HepG2 (cell line): Measurements from ENCODE around the gene PRKCG. TPM values are rescaled to one million over a fixed set of nuclear protein-coding genes. Genes with fewer than 3 reads are reported as not detected.

Experiments used
- AHR ChIP-seq: IDR thresholded peaks from 2 replicates; pipeline ENCODE4 v1.6.1; 2018; ENCODE audit warnings: missing genetic modification reagents, missing compliant biosample characterization
- ARNTL ChIP-seq: sonication (generic); formaldehyde crosslinking; IDR thresholded peaks from 2 replicates; pipeline ENCODE4 v1.4.0; 2020; ENCODE audit warnings: mild to moderate bottlenecking, missing genetic modification reagents
- DR1 ChIP-seq: sonication (generic); formaldehyde crosslinking; IDR thresholded peaks from 2 replicates; pipeline ENCODE4 v1.8.0; 2021; ENCODE audit warnings: mild to moderate bottlenecking, missing genetic modification reagents, inconsistent platforms
- EZH2 ChIP-seq: conservative IDR thresholded peaks from 2 replicates; pipeline ENCODE4 v1.6.1; 2012; ENCODE audit warnings: mild to moderate bottlenecking, low read depth, low read length, moderate library complexity
- FOXA3 ChIP-seq: IDR thresholded peaks from 2 replicates; pipeline ENCODE4 v1.6.1; 2016; ENCODE audit warnings: missing genetic modification reagents, missing compliant biosample characterization
- HCFC1 ChIP-seq: fragments of 150-350 bp; IDR thresholded peaks from 2 replicates; pipeline ENCODE4 v1.6.1; 2014; ENCODE audit warnings: low read depth, low read length
- IKZF1 ChIP-seq: fragments of 450-650 bp; IDR thresholded peaks from 2 replicates; pipeline ENCODE4 v1.7.1; 2016
- KAT8 ChIP-seq: IDR thresholded peaks from 2 replicates; pipeline ENCODE4 v1.6.1; 2016; ENCODE audit warnings: missing genetic modification reagents, missing compliant biosample characterization
- LCORL ChIP-seq, 2 experiments: fragments of 450-650 bp in 1 of 2; sonication (generic) in 1 of 2; formaldehyde crosslinking in 1 of 2; IDR thresholded peaks; 2 replicates each; pipeline versions ENCODE4 v1.5.0 to v1.6.1; 2017 to 2020; ENCODE audit warnings: antibody characterized with exemption in 1 of 2, missing genetic modification reagents in 1 of 2
- MIXL1 ChIP-seq: IDR thresholded peaks from 2 replicates; pipeline ENCODE4 v1.6.1; 2016
- POLR2A ChIP-seq, 2 experiments: IDR thresholded peaks; 2 replicates each; pipeline ENCODE4 v1.6.1; 2011; ENCODE audit warnings: low read depth in 2 of 2, low read length in 2 of 2, mild to moderate bottlenecking in 1 of 2, moderate library complexity in 1 of 2; ENCODE audit not compliant: insufficient read depth in 1 of 2
- REL ChIP-seq: sonication (generic); formaldehyde crosslinking; conservative IDR thresholded peaks from 2 replicates; pipeline ENCODE4 v1.8.0; 2022; ENCODE audit warnings: mild to moderate bottlenecking, missing genetic modification reagents, moderate library complexity
- SMAD3 ChIP-seq: sonication (generic); formaldehyde crosslinking; IDR thresholded peaks from 2 replicates; pipeline ENCODE4 v1.4.0; 2020; ENCODE audit warnings: missing genetic modification reagents
- TFE3 ChIP-seq: IDR thresholded peaks from 2 replicates; pipeline ENCODE4 v1.6.1; 2016
- ZMAT3 ChIP-seq: sonication (generic); formaldehyde crosslinking; conservative IDR thresholded peaks from 2 replicates; pipeline ENCODE4 v1.7.0; 2021; ENCODE audit warnings: missing genetic modification reagents
- ZNF124 ChIP-seq: sonication (generic); formaldehyde crosslinking; IDR thresholded peaks from 2 replicates; pipeline ENCODE4 v1.4.0; 2020; ENCODE audit warnings: missing genetic modification reagents
- ZNF136 ChIP-seq: sonication (generic); formaldehyde crosslinking; IDR thresholded peaks from 2 replicates; pipeline ENCODE4 v1.8.1; 2022; ENCODE audit warnings: low read depth, mild to moderate bottlenecking, moderate library complexity, missing genetic modification reagents
- ZNF17 ChIP-seq: sonication (generic); formaldehyde crosslinking; IDR thresholded peaks from 2 replicates; pipeline ENCODE4 v1.5.0; 2020; ENCODE audit warnings: mild to moderate bottlenecking, missing genetic modification reagents
- ZNF251 ChIP-seq: sonication (generic); formaldehyde crosslinking; IDR thresholded peaks from 2 replicates; pipeline ENCODE4 v1.9.0; 2021; ENCODE audit warnings: mild to moderate bottlenecking, missing genetic modification reagents
- ZNF331 ChIP-seq: sonication (generic); formaldehyde crosslinking; IDR thresholded peaks from 2 replicates; pipeline ENCODE4 v1.4.0; 2020; ENCODE audit warnings: missing genetic modification reagents
- ZNF510 ChIP-seq: sonication (generic); formaldehyde crosslinking; IDR thresholded peaks from 2 replicates; pipeline ENCODE4 v1.4.0; 2020; ENCODE audit warnings: low read depth, mild to moderate bottlenecking, missing genetic modification reagents
- ZNF574 ChIP-seq: sonication (generic); formaldehyde crosslinking; IDR thresholded peaks from 2 replicates; pipeline ENCODE4 v1.4.0; 2020; ENCODE audit warnings: missing genetic modification reagents
- ZNF607 ChIP-seq: sonication (generic); formaldehyde crosslinking; IDR thresholded peaks from 2 replicates; pipeline ENCODE4 v1.5.1; 2020; ENCODE audit warnings: missing genetic modification reagents, mild to moderate bottlenecking, borderline replicate concordance
- ZNF709 ChIP-seq: sonication (generic); formaldehyde crosslinking; IDR thresholded peaks from 2 replicates; pipeline ENCODE4 v1.5.0; 2020; ENCODE audit warnings: mild to moderate bottlenecking, missing genetic modification reagents
- ZNF746 ChIP-seq: sonication (generic); formaldehyde crosslinking; IDR thresholded peaks from 2 replicates; pipeline ENCODE4 v1.8.0; 2022; ENCODE audit warnings: mild to moderate bottlenecking, missing genetic modification reagents
- polyA plus RNA-seq, 8 experiments: library from polyadenylated mRNA; depleted of rRNA in 3 of 8; stranded (reverse) in 7 of 8; unstranded in 1 of 8; fragments of >200 nt; fragmentation: Illumina TruSeq in 4 of 8; extraction: Trizol in 4 of 8; gene quantifications; 2 replicates each; pipeline versions ENCODE4 v1.2.1 to v1.2.3, GENCODE V29; 2011 to 2016; ENCODE audit warnings: low read depth in 4 of 8, missing spikeins in 1 of 8, mixed read lengths in 1 of 8; ENCODE audit not compliant: insufficient read depth in 1 of 8
- total RNA-seq, 5 experiments: library from RNA; depleted of rRNA; stranded (reverse); fragments of >200 nt; fragmentation: Illumina TruSeq; extraction: Trizol; gene quantifications; 2 replicates each; pipeline ENCODE4 v1.2.3, GENCODE V29; 2016; ENCODE audit warnings: low read depth in 1 of 5
- TF ChIP-seq, protein P1 (sequence below): sonication (generic); formaldehyde crosslinking; IDR thresholded peaks from 2 replicates; pipeline ENCODE4 v1.5.1; 2020; ENCODE audit warnings: mild to moderate bottlenecking, missing genetic modification reagents, borderline replicate concordance

The PRKCG gene
- total and polyA plus RNA-seq, 2 of the 13 experiments (the other 11 are each of a cell fraction or from before 2014, with no cell fraction given), result 0.02 to 0.03 TPM

- TF ChIP-seq DR1 (peak; percentile 49; the same call in 1 of the 2 replicates), ZNF510 (0 out of 2 replicates have a peak, but pooled peaks have one; percentile 67), IKZF1 (no peak), KAT8 (CRISPR knock-in tag) (peak; percentile 48; the same call in 1 of the 2 replicates), ZNF746 (CRISPR knock-in tag) (no peak), SMAD3 (CRISPR knock-in tag) (peak; percentile 28; the same call in 1 of the 2 replicates), HCFC1 (no peak; the same call in 1 of the 2 replicates), MIXL1 (CRISPR knock-in tag) (0 out of 2 replicates have a peak, but pooled peaks have one; percentile 40), TFE3 (CRISPR knock-in tag) (no peak), ZNF607 (peak; percentile 23; the same call in 1 of the 2 replicates), EZH2 (no peak), ZNF17 (CRISPR knock-in tag) (no peak), ZNF124 (CRISPR knock-in tag) (no peak), POLR2A (IDR thresholded peaks at IDR 0.05; ENCODE audit: insufficient read depth in 1 of 2, low read depth in 2 of 2, low read length in 2 of 2) (peak; percentile 83 to 89), FOXA3 (CRISPR knock-in tag) (peak; percentile 66), ZNF574 (CRISPR knock-in tag) (peak; percentile 63), ZMAT3 (CRISPR knock-in tag) (no peak), LCORL (IDR thresholded peaks at IDR 0.05) (no peak), LCORL (CRISPR knock-in tag; IDR thresholded peaks at IDR 0.05) (0 out of 2 replicates have a peak, but pooled peaks have one; percentile 65), ARNTL (CRISPR knock-in tag) (peak; percentile 78), ZNF136 (CRISPR knock-in tag) (no peak), ZNF251 (CRISPR knock-in tag) (no peak), ZNF709 (peak; percentile 71; the same call in 1 of the 2 replicates), AHR (CRISPR knock-in tag) (0 out of 2 replicates have a peak, but pooled peaks have one; percentile 21), REL (CRISPR knock-in tag) (no peak), ZNF331 (CRISPR knock-in tag) (no peak; the same call in 1 of the 2 replicates)
- TF ChIP-seq, protein P1, sequence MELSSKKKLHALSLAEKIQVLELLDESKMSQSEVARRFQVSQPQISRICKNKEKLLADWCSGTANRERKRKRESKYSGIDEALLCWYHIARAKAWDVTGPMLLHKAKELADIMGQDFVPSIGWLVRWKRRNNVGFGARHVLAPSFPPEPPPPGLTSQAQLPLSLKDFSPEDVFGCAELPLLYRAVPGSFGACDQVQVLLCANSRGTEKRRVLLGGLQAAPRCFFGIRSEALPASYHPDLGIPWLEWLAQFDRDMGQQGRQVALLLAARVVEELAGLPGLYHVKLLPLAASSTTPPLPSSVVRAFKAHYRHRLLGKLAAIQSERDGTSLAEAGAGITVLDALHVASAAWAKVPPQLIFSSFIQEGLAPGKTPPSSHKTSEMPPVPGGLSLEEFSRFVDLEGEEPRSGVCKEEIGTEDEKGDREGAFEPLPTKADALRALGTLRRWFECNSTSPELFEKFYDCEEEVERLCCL (CRISPR knock-in tag), result no peak
Observed at GRCh38 chr19:53867225-53868090, 14.5 kb upstream of the PRKCG start, which contains the start of gene MYADM (continued).
